ENCODE measurements around the gene NCOR2.

NCOR2 gene

DNA sequence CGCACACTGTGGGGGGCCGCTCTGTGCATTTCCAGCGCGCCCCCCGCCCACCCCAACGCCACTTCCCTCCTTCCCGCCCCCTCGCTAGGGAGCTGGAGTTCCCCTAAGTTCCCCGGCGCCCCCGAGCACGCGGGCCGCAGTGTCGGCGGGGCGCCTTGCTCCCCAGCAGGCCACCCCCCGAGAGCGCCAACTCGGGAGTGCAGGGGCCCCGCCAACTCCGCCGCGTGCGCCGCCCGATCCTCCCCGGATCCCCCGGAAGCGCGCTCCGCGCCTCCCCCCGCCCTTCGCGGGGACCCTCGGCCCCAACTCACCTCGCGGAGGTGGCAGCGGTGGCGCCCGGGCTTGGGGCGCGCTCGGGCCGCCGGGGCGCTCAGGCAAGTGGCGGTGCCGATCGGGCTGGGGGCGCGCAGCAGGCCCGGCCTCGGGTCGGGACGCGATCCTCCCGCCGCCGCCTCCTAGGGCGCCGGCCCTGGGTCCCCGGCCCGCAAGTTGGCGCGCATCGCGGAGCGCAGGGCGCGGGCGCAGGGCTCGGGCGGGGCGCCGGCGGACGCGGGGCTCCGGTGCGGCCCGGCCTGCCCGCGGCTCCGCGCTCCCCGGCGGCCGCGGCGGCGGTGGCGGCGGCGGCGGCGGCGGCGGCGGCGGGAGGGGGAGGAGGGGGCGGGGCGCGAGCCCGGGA lies at the start of gene NCOR2:
TSS of gene NCOR2 (minus strand) at position 616 of the 676 bp plus-strand sequence. CDS start 72,361 bp downstream, outside the sequence.
- peak; percentile 12 for DNase-seq

DNA sequence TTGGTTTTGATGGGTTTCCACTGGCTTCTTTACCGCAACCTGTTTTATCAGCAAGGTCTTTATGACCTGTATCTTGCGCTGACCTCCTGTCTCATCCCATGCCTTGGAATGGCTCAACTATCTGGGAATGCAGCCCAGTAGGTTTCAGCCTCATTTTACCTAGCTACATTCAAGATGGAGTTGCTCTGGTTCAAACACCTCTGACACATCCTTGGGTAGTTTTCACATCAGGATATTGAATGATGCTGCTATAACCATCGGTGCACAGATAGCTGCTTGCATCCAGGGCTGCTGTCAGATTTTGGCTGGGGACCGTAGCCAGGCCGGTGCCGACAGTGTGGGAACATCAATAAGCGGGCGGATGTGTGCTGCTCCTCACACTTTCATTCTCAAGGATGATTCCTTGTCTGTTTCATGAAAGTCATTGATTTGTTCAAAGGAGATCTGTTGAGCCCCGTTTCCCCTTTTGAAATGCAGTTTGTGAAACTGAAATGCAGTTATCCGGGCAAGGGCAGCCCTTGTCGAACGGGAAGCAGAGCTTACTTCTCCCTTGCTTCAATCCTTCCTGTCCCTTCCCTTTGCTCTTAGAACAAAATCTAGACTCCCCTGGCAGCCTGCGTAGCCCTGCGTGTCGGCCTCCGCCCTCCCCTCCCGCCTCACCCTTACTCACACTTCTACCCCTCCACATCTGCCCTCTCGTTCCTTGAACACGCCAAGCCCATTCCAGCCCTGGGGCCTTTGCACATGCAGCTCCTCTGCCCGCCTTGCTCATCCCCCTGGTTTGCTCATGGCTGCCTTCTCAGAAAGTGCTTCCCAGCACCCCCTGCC lies 49.2 kb upstream of the NCOR2 start:
- no peak for DNase-seq

DNA sequence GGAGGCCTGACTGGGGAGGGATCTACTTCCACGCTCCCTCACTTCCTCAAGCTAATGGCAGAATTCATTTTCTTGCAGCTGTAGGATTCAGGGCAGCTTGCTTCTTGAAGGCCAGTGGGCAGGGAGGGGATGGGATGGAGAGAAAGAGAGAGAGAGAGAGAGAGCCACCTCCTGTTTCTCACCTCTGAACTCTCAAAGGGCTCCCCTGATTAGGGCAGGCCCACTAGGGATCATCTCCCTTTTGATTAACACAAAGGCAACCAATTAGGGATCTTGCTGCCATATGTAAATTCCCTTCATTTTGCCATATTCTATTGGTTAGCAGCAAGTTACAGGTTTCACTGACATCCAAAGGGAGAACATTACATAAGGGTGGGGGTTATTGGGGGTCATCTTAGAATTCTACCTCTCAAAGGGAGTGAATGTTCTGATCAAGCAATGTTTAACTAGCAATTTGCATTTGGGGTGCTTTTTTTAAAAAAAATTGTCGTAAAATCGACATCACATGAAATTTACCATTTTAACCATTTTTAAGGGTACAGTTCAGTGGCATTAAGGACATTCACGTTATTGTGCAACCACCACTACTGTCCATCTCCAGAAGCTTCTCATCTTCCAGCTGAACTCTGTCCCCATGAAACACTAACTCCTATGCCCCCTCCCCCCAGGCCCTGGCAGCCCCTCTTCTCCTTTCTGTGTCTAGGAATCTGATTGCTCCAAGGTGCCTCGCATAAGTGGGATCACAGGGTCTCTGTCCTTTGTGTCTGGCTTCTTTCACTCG lies 47.3 kb upstream of the NCOR2 start:
- no peak for DNase-seq

DNA sequence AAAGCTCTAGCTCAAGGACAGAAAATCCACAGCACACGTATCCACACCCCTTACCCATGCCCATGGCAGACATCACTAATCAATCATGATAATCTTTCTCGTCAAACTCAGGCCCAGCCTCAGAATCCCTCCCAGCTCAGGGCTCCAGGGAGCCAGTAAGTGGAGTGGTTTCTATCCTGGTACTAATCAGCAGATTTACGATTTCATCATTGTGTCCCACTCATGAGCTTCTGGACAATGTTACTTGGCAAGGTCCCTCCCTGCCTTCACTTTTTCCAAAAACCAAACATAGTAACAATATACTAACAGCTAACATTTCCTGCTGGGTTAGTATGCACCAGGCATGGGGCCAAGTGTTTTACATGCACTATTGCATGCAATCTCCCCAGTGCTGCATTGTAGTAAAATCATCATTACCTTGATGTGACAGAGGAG lies 45.8 kb upstream of the NCOR2 start:
- peak; percentile 4 for DNase-seq

DNA sequence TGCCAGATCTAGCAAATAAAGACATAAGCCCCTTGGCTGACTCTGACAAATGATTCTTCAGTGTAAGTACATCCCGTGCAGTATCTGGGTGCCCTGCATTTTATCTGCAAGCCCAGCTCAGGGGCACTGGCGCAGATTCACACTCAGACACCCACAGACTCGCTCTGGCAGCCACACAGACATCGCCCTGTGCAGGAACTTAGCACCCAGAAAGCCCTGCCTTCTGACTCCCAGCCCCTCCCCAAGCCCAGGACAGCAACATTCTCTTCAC lies 44.9 kb upstream of the NCOR2 start:
- DNase-seq, result no peak

DNA sequence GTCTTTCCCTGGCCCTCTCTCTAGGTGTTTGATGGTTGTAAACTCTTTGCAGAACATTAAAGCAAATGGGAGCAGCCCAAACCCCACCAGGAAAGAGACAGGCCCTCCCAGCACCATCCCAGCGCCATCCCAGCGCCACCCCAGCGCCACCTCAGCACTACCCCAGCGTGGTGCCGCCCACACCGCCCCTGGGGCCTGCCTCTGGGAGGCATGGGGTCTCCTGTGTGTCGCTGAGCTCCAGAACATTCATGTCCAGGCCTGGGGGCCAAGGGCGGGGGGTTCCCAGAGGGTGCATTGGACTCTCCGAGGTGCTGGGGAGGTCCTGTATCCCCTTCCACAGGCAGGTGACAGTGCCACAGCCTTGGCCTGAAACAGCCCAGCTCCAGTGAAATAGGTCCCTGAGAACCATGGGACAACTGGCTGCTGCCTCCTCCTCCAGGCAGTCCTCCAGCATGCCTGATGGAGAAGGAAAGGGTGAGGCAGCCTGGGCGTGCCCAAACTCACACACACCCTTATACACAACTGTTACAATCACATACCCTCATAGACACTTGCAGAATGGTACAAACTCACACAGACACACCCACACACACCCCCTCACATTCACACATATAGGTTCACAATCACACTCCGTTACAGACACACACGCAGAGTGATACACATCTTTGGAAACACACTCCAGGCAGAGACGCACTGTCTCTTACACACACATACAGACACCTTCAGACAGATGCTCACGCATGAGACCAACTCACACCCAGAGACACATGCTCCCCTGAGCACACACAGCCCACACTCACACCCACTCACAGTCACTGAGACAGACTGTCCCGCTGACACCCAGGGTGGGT lies 44.4 kb upstream of the NCOR2 start:
- DNase-seq, result no peak

DNA sequence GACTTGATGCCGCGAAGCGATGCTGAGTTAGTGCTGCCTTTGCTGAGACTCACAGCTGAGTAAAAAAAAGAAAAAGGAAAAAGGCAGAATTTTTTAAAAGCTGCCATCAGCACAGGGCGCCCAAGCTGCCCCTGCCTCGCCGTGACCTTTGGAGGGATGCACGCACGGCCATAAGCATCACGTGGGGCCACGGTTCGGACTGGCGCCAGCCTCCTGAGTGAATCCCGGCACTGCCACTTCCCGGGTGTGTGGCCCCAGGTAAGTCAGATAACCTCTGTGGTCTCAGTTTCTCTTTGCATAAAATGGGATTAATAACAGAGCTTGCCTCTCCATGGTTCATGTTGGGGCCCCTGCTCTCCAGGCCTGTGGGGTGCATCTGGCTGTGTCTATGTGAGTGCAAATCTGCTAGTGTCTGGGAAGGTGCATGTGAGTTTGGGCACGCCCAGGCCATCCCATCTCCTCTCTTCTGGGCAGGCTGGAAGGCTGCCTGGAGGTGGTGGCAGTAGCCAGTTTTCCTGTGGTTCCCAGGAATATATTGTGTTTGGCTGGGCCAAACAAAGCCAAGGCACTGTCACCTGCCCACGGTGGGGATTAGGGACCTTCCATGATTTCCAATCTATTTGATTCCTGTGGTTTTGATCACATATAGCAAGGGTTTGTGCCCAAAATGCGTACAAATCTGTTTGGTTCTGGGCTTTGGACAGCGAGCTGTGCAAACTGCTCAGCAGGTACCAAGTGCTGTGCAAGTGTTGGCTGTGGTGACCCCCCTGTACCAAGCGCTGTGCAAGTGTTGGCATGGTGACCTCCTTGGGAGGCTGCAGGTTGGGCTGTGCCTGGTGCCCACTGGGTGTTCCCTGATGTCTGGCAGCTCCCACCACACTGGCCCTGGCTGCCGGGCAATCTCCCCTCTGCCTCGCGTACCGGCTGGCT lies 43.5 kb upstream of the NCOR2 start:
- no peak for DNase-seq

DNA sequence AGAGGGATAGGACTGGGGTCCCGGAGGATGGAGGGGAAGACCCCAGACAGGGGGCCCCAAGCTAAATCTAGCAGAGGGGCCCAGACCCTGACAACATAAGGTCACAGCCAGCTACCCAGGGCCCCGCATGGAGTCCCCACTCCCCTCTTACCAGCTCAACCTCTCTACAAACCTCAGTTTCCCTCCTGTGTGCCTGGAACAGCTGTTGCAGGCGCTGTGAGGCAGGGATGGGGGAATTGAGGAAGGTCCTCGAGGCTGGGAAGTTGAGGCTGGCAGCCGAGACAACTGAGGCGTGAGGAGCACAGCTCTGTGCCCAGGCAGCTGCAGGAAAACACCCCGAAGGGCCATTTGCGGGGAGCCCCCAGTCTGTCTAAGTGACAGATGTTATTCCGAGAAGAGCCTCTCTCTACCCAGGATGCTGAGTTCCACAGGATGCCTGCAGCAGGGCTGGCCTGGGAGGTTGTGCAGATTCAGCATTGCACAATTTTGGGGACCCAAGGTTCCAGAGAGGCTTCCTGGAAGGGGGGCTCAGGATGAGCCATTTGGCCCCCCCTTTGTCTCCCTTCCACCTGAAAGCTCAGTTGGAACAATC lies 42.7 kb upstream of the NCOR2 start:
- no peak for DNase-seq

DNA sequence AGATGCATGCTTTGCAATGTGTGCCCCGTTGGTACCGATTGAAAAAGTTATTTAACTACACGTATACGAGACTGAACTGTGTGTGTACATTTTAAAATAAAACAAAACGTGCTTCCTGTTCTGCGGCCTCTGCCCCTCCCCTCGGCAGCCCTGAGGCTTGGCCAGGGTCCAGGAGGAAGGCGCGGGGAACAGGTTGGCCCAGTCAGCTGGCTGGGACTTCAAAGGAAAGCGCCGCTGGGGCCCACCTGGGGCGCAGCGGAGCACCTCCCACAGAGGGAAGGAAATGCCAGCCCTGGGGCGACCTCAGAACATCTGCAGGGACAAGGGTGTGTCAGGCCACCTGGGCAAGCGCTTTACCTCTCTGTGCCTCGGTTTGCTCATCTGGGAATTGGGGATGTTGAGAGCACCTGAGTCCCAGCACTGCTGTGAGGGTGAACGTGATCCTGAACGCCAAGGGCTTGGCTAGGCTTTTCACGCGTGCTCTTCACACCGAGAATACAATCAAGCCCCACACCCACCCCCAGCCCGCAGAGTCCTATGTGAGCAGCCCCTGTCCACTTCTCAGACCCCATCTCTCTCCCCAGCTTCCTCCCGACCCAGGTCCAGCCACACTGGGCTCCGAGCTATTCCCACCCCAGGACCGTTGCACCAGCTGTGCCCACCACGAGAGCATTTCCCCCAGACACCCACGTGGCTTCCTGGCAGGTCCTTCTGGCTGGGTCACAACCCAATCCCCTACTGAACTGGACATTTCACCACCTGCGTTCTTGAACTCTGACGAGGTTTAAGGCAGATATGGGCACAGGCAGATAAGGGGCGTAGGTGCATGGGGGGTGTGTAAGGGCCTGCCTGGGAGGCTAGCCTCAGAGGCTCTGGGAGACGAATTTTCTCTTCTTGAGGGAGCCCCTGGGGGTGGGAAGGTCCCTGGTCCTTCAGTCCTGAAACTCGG lies 41.9 kb upstream of the NCOR2 start:
- no peak for DNase-seq

DNA sequence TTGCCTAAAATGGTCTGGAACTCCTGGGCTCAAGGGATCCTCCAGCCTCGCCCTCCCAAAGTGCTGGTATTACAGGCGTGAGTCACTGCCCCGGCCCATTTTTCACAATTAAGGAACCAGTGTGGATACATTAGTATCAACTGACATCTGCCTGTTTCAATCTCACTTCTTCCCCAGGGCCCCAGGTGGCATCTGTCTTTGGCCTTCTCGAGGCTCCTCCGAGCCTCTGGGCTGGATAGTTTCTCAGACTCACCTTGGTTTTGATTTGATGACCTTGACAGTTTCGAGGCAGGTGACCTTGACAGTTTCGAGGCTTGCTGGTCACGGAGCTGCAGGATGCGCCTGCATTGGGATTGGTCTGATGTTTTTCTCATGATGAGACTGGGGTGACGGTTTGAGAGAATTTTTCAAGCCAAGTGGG lies 41.0 kb upstream of the NCOR2 start:
- DNase-seq, result no peak

DNA sequence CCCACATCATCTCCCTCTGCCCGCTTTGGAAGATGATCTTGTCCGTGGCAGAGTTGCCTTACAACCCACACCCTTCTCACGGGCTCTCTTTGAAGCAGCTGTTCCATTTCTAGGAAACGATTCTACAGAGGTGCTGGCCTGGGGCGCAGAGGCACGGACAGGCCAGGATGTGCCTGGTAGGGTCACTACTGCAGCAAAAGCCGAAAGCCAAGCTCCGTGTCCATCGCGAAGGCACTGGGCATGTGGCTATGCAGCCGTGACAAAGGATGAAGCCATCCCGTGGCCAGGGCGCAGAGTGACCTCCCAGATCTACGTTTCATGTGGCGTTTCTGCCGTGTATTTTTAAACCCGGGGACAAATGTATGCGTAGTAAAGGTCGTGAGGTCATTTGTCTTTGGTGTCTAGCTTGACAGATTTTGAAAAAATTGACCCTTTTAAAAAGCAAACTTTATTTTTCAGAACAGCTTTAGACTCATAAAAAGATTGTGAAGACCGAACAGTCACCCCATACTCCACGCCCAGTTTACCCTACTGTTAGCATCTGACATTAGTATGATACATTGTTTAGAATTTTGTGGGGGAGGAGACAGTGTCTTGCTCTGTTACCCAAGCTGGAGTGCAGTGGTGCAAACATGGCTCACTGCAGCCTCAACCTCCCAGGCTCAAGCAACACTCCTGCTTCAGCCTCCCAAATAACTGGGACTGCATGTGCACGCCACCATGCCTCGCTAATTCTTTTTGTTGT lies 40.4 kb upstream of the NCOR2 start:
- DNase-seq, result peak; percentile 52

DNA sequence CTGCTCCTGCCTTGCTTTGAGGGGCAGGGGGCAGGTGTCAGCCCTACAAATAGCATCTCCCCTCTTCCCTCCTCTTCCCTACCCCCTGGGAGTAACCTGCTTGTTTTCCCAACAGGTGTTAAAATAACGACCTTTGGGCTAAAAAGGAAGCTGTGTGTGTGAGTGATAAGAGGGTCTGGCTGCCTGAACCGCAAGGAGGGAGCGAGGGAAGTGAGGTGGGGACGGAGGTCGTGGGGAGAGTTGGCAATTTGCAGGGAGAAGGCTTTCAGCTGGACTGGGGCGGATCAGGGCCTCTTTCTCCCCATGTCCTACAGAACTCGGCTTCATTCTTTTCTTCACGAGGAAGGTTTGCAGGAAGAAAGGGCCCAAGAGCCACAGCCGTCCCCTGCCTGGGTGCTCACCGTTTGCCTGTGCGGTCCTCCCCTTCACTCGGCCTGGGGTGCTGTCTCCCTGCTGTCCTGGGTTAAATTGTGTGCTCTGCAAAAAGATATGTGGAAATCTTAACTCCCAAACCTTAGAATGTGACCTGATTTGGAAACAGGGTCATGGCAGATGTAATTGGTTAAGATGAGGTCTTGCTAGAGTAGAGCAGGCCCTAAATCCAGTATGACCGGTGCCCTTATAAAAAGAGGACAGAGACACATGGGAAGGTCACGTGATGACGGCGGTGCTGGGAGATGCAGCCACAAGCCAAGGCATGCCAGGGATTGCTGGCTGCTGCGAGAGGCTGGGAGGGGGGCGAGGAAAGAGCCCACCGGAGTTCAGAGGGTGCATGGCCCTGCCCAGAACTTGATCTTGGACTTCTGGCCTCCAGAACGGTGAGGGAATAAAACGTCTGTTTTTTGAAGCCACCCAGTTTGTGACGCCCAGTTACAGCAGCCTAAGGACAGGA lies 38.7 kb upstream of the NCOR2 start:
- no peak for DNase-seq

DNA sequence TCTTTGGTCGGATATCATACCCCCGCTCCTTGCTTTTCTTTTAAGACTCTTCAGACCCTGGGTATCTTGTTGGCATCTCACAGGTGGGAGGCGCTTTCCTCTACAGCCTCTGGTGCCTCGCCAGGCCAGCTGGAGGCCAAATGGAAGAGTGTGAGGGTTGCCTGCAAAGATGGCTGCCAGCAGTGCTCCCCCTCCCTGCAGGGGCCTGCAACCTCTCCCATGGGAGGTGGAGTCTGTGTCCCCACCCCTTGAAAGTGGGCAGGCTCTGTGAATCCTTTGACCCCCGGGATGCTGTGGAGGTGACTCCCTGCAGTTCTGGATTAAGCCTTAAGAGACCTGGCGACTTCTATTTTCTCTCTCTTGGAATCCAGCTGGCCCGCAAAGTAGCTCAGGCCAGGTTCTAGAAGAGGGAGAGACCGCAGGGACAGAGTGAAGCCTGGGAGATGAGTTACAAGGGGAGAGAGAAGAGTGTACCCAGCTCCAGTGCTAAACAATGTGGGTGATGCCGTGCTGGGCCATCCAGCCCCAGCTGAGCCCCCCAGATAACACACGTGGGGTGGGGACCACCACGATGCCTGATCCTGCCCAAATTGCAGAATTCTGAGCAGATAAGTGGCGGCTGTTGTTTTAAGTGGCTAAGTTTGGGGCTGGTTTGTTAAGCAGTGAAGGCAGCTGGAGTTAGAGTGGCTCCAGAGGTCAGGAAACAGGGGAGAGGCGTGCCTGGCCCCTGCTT lies 37.9 kb upstream of the NCOR2 start:
- DNase-seq, result no peak

DNA sequence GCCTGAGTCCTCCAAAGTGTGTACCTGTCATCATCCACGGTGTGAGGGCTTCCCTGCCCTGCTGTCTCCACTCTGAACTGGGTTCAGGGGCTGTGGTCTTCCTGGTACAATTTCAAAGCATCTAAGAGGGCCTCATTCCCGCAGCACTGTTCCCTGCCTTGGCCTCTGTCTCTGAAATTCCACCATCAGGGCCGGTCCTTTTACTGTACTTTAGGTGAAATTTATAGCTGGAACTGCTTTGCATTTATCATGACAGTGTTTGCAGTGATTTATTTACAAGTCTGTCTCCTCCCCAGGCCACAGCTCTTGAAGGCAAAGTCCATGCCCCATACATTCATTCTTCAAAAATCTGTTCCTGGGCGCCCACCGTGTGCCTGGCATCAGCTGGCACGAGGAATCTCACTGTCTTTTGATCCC lies 36.9 kb upstream of the NCOR2 start:
- DNase-seq, result no peak

DNA sequence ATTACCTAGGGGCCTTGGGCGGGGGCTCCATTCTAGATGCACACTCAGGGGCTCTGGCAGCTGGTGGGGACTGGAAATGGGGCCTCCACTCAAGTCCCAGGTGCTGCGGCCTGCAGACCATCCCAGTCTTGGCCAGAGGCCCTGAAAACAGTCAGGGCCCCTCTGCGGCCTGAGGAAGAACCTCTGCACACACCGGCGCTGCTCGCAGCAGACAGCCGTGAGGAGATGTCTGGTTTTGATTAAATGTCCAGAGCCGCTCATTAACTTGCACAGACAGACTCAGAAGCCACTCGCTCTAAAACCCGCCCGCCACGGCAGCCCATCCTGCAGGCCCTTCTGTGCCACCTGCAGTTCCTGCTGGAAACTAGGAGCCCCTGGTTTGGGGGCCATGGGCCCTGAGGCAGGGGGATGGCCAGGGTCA lies 36.4 kb upstream of the NCOR2 start:
- no peak for DNase-seq

DNA sequence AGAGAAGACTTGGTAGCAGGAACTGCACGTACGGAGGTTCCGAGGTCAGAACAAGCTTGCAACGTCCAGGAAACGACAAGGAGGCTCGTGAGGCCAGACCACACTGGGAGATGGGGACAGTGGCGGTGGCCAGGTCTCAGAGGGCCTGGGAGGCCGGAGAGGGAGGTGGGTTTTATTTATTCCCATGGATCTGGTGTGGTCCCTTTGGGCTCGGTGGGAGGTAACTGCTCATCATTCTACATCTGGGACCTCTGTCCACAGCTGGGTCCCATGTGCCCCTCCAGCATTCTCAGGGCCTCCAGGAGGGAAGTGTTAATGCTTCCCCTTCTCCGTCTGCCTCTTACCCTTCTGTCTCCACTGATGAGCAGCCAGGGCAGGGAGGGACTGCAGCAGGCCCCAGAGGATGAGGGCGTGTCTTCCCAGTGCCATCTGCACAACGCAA lies 35.7 kb upstream of the NCOR2 start:
- DNase-seq, result no peak

DNA sequence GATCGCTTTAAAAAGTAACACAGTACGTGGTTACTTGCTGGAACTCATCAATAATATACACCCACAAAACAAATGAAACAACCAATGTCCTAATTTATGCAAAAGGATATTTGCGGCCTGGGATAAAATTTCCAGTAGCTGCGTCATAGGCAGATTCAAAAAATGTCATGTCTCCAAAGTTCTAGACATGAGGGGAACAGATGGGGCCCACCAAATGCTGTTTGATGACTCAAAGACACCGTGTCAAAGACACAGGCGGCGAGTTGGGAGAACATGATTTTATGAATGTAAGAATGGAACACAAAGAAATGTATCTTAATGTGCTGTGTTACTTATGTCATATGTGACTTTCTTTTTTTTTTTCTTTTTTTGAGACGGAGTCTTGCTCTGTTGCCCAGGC lies 34.3 kb upstream of the NCOR2 start:
- no peak for DNase-seq
